ENCODE data around the gene ISLR. TPM values are rescaled to one million over a fixed set of nuclear protein-coding genes. Genes with fewer than 3 reads are reported as not detected.

ISLR gene
- polyA plus RNA-seq, 1 donor (not counting 4 experiments of a cell fraction or from before 2014, with no cell fraction given), result not detected

DNA sequence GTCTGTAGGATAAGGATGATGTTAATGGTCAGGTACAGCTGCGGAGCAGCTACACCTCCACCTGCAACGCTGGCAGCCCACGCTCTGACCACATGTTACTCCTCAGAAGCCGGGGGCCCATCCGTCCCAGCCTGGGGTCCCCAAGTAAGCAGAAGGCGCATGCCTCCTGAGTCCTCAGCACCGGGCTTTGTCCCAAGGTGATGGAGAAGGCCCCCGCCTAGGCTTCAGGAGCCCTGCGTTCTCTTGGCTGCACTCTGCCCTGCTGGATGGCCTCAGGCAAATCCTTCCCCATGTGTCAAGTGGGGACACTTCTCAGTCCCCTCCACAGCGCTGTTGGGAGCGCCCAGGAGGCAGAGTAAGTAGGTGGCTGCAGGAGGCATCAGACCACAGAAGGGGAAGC lies 14.7 kb downstream of the ISLR start:
- H3K4me1 ChIP-seq (ENCODE audit: control insufficient read depth, extremely low read depth, insufficient read depth, low read length), result peaks cover 11% of the 10 kb centered on the region
- no peaks in the 10 kb centered on the region for H3K36me3 ChIP-seq (ENCODE audit: control insufficient read depth in 2 of 2, extremely low read depth in 1 of 2, insufficient read depth in 2 of 2, low read length in 2 of 2)
- FAIRE-seq, result no peak
- dilution Hi-C loops (cut with MboI; ENCODE audit: extremely low pct_ligation_motif_present, low sequenced_read_pairs), result no loop called here
- H3K9ac ChIP-seq (ENCODE audit: control insufficient read depth, extremely low read depth, insufficient read depth, low read length), result no peak overlapping the region
- H3K27ac ChIP-seq (ENCODE audit: control insufficient read depth, insufficient read depth, low read length), result no peak overlapping the region
- no peaks in the 10 kb centered on the region for H3K9me1 ChIP-seq (ENCODE audit: control insufficient read depth, extremely low read depth, insufficient read depth, low read length)
- no peaks in the 10 kb centered on the region for H4K20me1 ChIP-seq (ENCODE audit: control insufficient read depth, extremely low read depth, insufficient read depth, low read length)
- H2AFZ ChIP-seq (ENCODE audit: control insufficient read depth, low read length), result no peak overlapping the region
- no peak overlapping the region for H3K4me2 ChIP-seq (ENCODE audit: control insufficient read depth, extremely low read depth, insufficient read depth, low read depth, low read length)
- H3K4me3 ChIP-seq (ENCODE audit: control insufficient read depth in 2 of 3, extremely low read depth in 1 of 3, insufficient read depth in 2 of 3, low read depth in 1 of 3, low read length in 3 of 3), result no peak overlapping the region
- H3K9me3 ChIP-seq (ENCODE audit: control insufficient read depth, low read depth, low read length), result no peaks in the 10 kb centered on the region
- DNase-seq (ENCODE audit: low read depth, low spot score), result no peak
- H3K79me2 ChIP-seq (ENCODE audit: control insufficient read depth, insufficient read depth, low read length), result no peaks in the 10 kb centered on the region
- peaks cover 11% of the 10 kb centered on the region for H3K27me3 ChIP-seq (ENCODE audit: control insufficient read depth, extremely low read depth, insufficient read depth, low read length)
- TF ChIP-seq, protein P1, sequence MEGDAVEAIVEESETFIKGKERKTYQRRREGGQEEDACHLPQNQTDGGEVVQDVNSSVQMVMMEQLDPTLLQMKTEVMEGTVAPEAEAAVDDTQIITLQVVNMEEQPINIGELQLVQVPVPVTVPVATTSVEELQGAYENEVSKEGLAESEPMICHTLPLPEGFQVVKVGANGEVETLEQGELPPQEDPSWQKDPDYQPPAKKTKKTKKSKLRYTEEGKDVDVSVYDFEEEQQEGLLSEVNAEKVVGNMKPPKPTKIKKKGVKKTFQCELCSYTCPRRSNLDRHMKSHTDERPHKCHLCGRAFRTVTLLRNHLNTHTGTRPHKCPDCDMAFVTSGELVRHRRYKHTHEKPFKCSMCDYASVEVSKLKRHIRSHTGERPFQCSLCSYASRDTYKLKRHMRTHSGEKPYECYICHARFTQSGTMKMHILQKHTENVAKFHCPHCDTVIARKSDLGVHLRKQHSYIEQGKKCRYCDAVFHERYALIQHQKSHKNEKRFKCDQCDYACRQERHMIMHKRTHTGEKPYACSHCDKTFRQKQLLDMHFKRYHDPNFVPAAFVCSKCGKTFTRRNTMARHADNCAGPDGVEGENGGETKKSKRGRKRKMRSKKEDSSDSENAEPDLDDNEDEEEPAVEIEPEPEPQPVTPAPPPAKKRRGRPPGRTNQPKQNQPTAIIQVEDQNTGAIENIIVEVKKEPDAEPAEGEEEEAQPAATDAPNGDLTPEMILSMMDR (optimal IDR thresholded peaks at IDR 0.05 in 1 of 3, IDR thresholded peaks at IDR 0.05 in 1 of 3, conservative IDR thresholded peaks at IDR 0.05 in 1 of 3; ENCODE audit: extremely low read depth in 1 of 3, insufficient read depth in 2 of 3, low read length in 3 of 3), result no peak
- no peak for TF ChIP-seq EZH2 (IDR thresholded peaks at IDR 0.05; ENCODE audit: low read length)

DNA sequence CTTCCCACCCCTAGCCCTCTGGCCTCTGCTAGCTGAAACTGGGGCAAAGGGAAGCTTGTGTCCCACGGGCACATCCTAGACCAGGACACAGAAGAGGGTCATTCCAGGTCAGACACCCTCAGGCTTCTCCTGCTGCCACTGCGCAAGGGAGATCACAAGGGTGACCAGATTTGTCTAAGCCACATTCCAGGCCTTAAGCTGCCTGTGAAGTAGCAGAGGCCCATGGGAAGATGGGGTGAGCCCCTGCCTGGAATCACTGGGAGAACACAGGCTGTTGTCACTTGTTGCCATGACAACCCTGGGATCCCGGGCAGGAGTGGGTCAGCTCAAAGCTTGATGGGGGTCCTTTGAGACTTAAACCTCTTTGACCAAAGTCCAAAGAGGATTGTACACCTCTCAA lies 18.3 kb downstream of the ISLR start:
- no peaks in the 10 kb centered on the region for H4K20me1 ChIP-seq (ENCODE audit: control insufficient read depth, extremely low read depth, insufficient read depth, low read length)
- no peaks in the 10 kb centered on the region for H3K9me3 ChIP-seq (ENCODE audit: control insufficient read depth, low read depth, low read length)
- no peak overlapping the region for H3K4me3 ChIP-seq (ENCODE audit: control insufficient read depth in 2 of 3, extremely low read depth in 1 of 3, insufficient read depth in 2 of 3, low read depth in 1 of 3, low read length in 3 of 3)
- no peak overlapping the region for H3K27ac ChIP-seq (ENCODE audit: control insufficient read depth, insufficient read depth, low read length)
- no peak overlapping the region for H3K4me2 ChIP-seq (ENCODE audit: control insufficient read depth, extremely low read depth, insufficient read depth, low read depth, low read length)
- H3K9me1 ChIP-seq (ENCODE audit: control insufficient read depth, extremely low read depth, insufficient read depth, low read length), result peaks cover 4% of the 10 kb centered on the region
- peaks cover 11% of the 10 kb centered on the region for H3K27me3 ChIP-seq (ENCODE audit: control insufficient read depth, extremely low read depth, insufficient read depth, low read length)
- FAIRE-seq (no peak), DNase-seq (ENCODE audit: low read depth, low spot score) (no peak)
- TF ChIP-seq EZH2 (IDR thresholded peaks at IDR 0.05; ENCODE audit: low read length), result no peak
- TF ChIP-seq, protein P1 (optimal IDR thresholded peaks at IDR 0.05 in 1 of 3, IDR thresholded peaks at IDR 0.05 in 1 of 3, conservative IDR thresholded peaks at IDR 0.05 in 1 of 3; ENCODE audit: extremely low read depth in 1 of 3, insufficient read depth in 2 of 3, low read length in 3 of 3), result no peak
- dilution Hi-C loops (cut with MboI; ENCODE audit: extremely low pct_ligation_motif_present, low sequenced_read_pairs), result no loop called here
- H3K79me2 ChIP-seq (ENCODE audit: control insufficient read depth, insufficient read depth, low read length), result no peaks in the 10 kb centered on the region
- H2AFZ ChIP-seq (ENCODE audit: control insufficient read depth, low read length), result no peak overlapping the region
- H3K4me1 ChIP-seq (ENCODE audit: control insufficient read depth, extremely low read depth, insufficient read depth, low read length), result peaks cover 24% of the 10 kb centered on the region
- H3K9ac ChIP-seq (ENCODE audit: control insufficient read depth, extremely low read depth, insufficient read depth, low read length), result no peak overlapping the region
- H3K36me3 ChIP-seq (ENCODE audit: control insufficient read depth in 2 of 2, extremely low read depth in 1 of 2, insufficient read depth in 2 of 2, low read length in 2 of 2), result no peaks in the 10 kb centered on the region

All from keratinocyte (primary cell).